Fibroblast of lung (primary cell): ENCODE data around the gene BUD31. TPM values are rescaled to one million over a fixed set of nuclear protein-coding genes. Genes with fewer than 3 reads are reported as not detected.

Source experiments
- DNase-seq, 2 donors: peaks; one replicate each; pipeline versions ENCODE4 v3.0.0 to v3.0.0-alpha.2; 2010; ENCODE audit warnings: low read depth in 2 of 2
- H2AFZ ChIP-seq: 2 replicates; pipeline ENCODE4 v1.5.1; 2012; ENCODE audit warnings: low read length, control low read depth, inconsistent platforms
- H3K27ac ChIP-seq: 2 replicates; pipeline ENCODE4 v1.5.1; 2011; ENCODE audit warnings: low read length, control low read depth; ENCODE audit not compliant: insufficient read depth
- H3K27me3 ChIP-seq: 2 replicates; pipeline ENCODE4 v1.5.1; 2011; ENCODE audit warnings: mild to moderate bottlenecking, low read length; ENCODE audit not compliant: control insufficient read depth, insufficient read depth
- H3K36me3 ChIP-seq: 2 replicates; pipeline ENCODE4 v1.5.1; 2011; ENCODE audit warnings: low read length; ENCODE audit not compliant: control insufficient read depth, insufficient read depth
- H3K4me1 ChIP-seq: 2 replicates; pipeline ENCODE4 v1.5.1; 2011; ENCODE audit warnings: low read length; ENCODE audit not compliant: control insufficient read depth, insufficient read depth; ENCODE audit errors: extremely low read depth
- H3K4me2 ChIP-seq: 2 replicates; pipeline ENCODE4 v1.5.1; 2011; ENCODE audit warnings: low read length, control low read depth; ENCODE audit not compliant: insufficient read depth; ENCODE audit errors: extremely low read depth
- H3K4me3 ChIP-seq, 4 experiments: fragments of 200-600 bp in 1 of 4; sonication (generic) in 1 of 4; replicated peaks in 1 of 4; 2 replicates each; pipeline ENCODE4 v1.5.1; 2011 to 2016; ENCODE audit warnings: low read length in 4 of 4, low read depth in 3 of 4, mild to moderate bottlenecking in 3 of 4, control low read depth in 2 of 4, inconsistent platforms in 1 of 4, mixed read lengths in 1 of 4; ENCODE audit not compliant: insufficient read depth in 1 of 4; ENCODE audit errors: control extremely low read depth in 1 of 4
- H3K79me2 ChIP-seq: 2 replicates; pipeline ENCODE4 v1.5.1; 2012; ENCODE audit warnings: mild to moderate bottlenecking, low read length, inconsistent platforms; ENCODE audit not compliant: control insufficient read depth, insufficient read depth
- H3K9ac ChIP-seq: 2 replicates; pipeline ENCODE4 v1.5.1; 2011; ENCODE audit warnings: mild to moderate bottlenecking, low read length, control low read depth; ENCODE audit not compliant: insufficient read depth
- H3K9me3 ChIP-seq: 2 replicates; pipeline ENCODE4 v1.5.1; 2012; ENCODE audit warnings: low read depth, low read length; ENCODE audit not compliant: control insufficient read depth, insufficient read depth
- H4K20me1 ChIP-seq: 2 replicates; pipeline ENCODE4 v1.5.1; 2011; ENCODE audit warnings: low read length; ENCODE audit not compliant: control insufficient read depth, insufficient read depth; ENCODE audit errors: extremely low read depth
- EZH2 ChIP-seq: IDR thresholded peaks from 2 replicates; pipeline ENCODE4 v1.5.1; 2012; ENCODE audit warnings: low read length, control low read depth, mild to moderate bottlenecking; ENCODE audit errors: missing control alignments
- polyA plus RNA-seq, 2 donors: library from polyadenylated mRNA; depleted of rRNA in 1 of 2; stranded (reverse) in 1 of 2; unstranded in 1 of 2; fragments of >200 nt; gene quantifications; 2 replicates each; pipeline ENCODE4 v1.2.1, GENCODE V29; 2011 to 2012; ENCODE audit warnings: missing spikeins in 1 of 2
- total RNA-seq: library from RNA; depleted of rRNA; stranded (reverse); fragments of >200 nt; gene quantifications from 2 replicates; pipeline ENCODE4 v1.2.1, GENCODE V29; 2014
- TF ChIP-seq, protein P1 (sequence below), 2 donors: IDR thresholded peaks in 1 of 2; conservative IDR thresholded peaks in 1 of 2; 1 replicate in 1 of 2; 2 replicates in 1 of 2; pipeline ENCODE4 v1.5.1; 2011 to 2012; ENCODE audit warnings: low read length in 2 of 2, control low read depth in 1 of 2, inconsistent platforms in 1 of 2, low read depth in 1 of 2, mild to moderate bottlenecking in 1 of 2

BUD31 gene
- total and polyA plus RNA-seq, 2 donors (not counting 1 experiment from before 2014, with no cell fraction given) = 83.4 to 114 TPM

DNA sequence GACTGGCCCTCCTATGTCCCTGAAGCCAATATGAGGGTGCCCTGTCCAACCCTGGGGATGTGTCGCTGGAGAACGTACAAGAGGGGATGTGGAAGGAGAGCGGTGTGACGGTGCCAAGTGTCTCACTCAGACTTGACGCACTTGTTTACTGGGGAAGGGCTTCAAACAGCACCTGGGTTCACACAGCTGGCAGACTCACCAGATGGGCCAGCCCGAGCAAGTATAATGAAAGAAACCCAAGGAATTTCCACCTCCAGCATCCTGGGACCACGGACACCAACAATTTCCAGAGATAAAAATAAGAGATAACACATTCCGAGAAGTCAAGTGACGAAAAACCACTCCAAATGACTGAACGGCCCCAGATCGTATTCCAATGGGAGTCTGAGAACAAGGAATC is 51.9 kb downstream of the BUD31 start:
- Histone ChIP-seq H3K4me3 (no peak overlapping the region), H3K36me3 (peaks cover 11% of the 10 kb centered on the region), H3K9me3 (no peaks in the 10 kb centered on the region), H3K27me3 (no peaks in the 10 kb centered on the region), H3K9ac (no peak overlapping the region), H3K4me1 (no peaks in the 10 kb centered on the region), H3K4me2 (no peak overlapping the region), H3K79me2 (peaks cover 71% of the 10 kb centered on the region), H4K20me1 (no peaks in the 10 kb centered on the region), H2AFZ (no peak overlapping the region), H3K27ac (no peak overlapping the region)
- no peak for DNase-seq
- TF ChIP-seq, protein P1, sequence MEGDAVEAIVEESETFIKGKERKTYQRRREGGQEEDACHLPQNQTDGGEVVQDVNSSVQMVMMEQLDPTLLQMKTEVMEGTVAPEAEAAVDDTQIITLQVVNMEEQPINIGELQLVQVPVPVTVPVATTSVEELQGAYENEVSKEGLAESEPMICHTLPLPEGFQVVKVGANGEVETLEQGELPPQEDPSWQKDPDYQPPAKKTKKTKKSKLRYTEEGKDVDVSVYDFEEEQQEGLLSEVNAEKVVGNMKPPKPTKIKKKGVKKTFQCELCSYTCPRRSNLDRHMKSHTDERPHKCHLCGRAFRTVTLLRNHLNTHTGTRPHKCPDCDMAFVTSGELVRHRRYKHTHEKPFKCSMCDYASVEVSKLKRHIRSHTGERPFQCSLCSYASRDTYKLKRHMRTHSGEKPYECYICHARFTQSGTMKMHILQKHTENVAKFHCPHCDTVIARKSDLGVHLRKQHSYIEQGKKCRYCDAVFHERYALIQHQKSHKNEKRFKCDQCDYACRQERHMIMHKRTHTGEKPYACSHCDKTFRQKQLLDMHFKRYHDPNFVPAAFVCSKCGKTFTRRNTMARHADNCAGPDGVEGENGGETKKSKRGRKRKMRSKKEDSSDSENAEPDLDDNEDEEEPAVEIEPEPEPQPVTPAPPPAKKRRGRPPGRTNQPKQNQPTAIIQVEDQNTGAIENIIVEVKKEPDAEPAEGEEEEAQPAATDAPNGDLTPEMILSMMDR (conservative IDR thresholded peaks at IDR 0.05 in 1 of 2, IDR thresholded peaks at IDR 0.05 in 1 of 2; ENCODE audit: low read depth in 1 of 2, low read length in 2 of 2) = no peak
- no peak for TF ChIP-seq EZH2

DNA sequence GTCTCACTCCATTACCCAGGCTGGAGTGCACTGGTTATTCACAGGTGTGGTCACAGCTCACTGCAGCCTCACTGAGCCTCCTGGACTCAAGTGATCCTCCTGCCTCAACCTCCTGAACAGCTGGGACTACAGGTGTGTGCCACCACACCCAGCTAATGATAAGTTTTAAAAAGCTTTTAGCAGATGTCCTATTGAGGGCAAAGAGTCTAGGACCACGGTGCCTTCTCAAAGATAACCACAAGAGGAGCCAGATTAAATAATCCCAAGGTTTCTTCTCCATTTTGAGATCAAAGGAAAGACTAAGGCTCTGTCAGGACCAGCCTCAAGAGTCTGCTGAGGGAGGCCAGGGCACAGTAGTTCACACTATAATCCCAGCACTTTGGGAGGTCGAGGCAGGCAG is 52.5 kb downstream of the BUD31 start:
- no peak overlapping the region for H3K9ac ChIP-seq
- H2AFZ ChIP-seq = no peak overlapping the region
- no peaks in the 10 kb centered on the region for H4K20me1 ChIP-seq
- H3K4me1 ChIP-seq = no peaks in the 10 kb centered on the region
- no peak for DNase-seq
- H3K36me3 ChIP-seq = peaks cover 7% of the 10 kb centered on the region
- peaks cover 76% of the 10 kb centered on the region for H3K79me2 ChIP-seq
- H3K4me3 ChIP-seq = no peak overlapping the region
- no peaks in the 10 kb centered on the region for H3K9me3 ChIP-seq
- H3K27ac ChIP-seq = no peak overlapping the region
- H3K27me3 ChIP-seq = no peaks in the 10 kb centered on the region
- no peak for TF ChIP-seq EZH2
- TF ChIP-seq, protein P1 (conservative IDR thresholded peaks at IDR 0.05 in 1 of 2, IDR thresholded peaks at IDR 0.05 in 1 of 2; ENCODE audit: low read depth in 1 of 2, low read length in 2 of 2) = no peak
- no peak overlapping the region for H3K4me2 ChIP-seq

DNA sequence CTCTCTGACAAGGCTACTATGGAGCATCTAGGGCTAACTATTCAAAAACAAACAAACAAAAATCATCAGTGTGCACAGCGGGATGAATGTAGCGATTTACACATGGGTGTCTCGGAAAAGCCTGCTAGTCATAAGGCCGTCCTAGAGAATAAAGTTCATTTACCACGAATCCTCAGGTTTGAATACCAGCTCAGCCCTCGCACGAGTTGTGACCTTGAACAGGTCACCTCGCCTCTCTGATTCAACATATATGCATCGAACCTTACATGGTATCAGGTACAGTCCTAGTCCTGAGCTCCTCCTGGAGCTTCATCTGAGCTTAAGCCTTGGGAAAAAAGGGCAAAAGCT is 56.6 kb downstream of the BUD31 start:
- Histone ChIP-seq H2AFZ (peak overlapping the region; percentile 96), H3K9me3 (no peaks in the 10 kb centered on the region), H3K36me3 (no peaks in the 10 kb centered on the region), H3K4me3 (peak overlapping the region; percentile 75 to 98 (median 88)), H3K79me2 (peaks cover 53% of the 10 kb centered on the region), H3K4me2 (peak overlapping the region; percentile 94), H3K4me1 (no peaks in the 10 kb centered on the region), H3K27me3 (no peaks in the 10 kb centered on the region), H3K9ac (peak overlapping the region; percentile 95), H3K27ac (peak overlapping the region; percentile 93), H4K20me1 (no peaks in the 10 kb centered on the region)
- DNase-seq = no peak
- TF ChIP-seq, protein P1 (conservative IDR thresholded peaks at IDR 0.05 in 1 of 2, IDR thresholded peaks at IDR 0.05 in 1 of 2; ENCODE audit: low read depth in 1 of 2, low read length in 2 of 2) = no peak
- no peak for TF ChIP-seq EZH2
